ENCODE data around the gene NSD2. TPM values are rescaled to one million over a fixed set of nuclear protein-coding genes. Genes with fewer than 3 reads are reported as not detected.

Gene NSD2
- total RNA-seq, 2 donors from 2014 or later: 18.8 to 35.4 TPM

DNA sequence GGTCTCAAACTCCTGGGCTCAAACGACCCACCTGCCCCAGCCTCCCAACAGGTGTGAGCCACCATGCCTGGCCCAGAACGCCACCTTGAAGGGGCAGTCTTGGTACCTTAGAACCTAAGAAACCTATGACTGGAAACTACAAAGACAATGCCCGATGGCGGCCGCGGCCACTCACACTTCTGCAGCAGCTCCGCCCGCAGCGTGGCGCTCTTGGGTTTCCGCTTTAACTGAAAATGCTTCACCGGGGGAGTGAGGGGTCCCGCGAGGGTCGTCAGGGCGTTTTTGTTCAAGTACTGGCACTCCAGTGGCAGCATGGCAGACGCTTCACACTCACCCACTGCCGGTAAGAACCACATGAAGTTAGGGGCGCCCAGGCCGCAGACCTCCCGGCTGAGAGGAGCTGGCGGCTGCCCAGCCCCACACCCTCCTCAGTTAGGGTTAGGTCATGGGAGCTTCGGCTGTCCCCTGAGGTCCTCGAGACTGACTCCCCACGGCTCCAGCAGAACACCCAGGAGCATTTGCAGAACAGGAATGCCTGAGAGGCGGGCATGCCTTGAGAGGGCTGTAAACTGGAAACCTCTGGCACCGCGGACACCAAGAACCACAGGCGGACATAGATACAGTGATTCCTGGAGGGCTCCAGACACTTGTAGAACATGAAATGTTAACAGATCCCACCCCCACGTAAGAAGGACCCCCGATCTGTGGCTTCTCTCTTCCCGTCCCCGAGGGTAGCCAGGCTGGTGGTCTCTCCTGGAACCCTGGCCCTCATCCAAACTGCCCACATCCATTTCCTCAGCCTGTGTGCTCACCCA lies 118.5 kb downstream of the NSD2 start:
- H3K27me3 ChIP-seq (replicated peaks; ENCODE audit: insufficient read depth): no peaks in the 10 kb centered on the region
- TF ChIP-seq, protein P1, sequence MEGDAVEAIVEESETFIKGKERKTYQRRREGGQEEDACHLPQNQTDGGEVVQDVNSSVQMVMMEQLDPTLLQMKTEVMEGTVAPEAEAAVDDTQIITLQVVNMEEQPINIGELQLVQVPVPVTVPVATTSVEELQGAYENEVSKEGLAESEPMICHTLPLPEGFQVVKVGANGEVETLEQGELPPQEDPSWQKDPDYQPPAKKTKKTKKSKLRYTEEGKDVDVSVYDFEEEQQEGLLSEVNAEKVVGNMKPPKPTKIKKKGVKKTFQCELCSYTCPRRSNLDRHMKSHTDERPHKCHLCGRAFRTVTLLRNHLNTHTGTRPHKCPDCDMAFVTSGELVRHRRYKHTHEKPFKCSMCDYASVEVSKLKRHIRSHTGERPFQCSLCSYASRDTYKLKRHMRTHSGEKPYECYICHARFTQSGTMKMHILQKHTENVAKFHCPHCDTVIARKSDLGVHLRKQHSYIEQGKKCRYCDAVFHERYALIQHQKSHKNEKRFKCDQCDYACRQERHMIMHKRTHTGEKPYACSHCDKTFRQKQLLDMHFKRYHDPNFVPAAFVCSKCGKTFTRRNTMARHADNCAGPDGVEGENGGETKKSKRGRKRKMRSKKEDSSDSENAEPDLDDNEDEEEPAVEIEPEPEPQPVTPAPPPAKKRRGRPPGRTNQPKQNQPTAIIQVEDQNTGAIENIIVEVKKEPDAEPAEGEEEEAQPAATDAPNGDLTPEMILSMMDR (IDR thresholded peaks at IDR 0.05): no peak
- H3K4me1 ChIP-seq (ENCODE audit: control insufficient read depth in 1 of 2, low read depth in 2 of 2): peaks cover 0 to under 1% of the 10 kb centered on the region in 2 donors
- peaks cover 60% of the 10 kb centered on the region for H3K36me3 ChIP-seq
- no peak for ATAC-seq (ENCODE audit: insufficient number of reproducible peaks, low FRiP score, low read depth)
- H3K27ac ChIP-seq: no peak overlapping the region
- no peak for DNase-seq (ENCODE audit: low spot score)
- no peaks in the 10 kb centered on the region for H3K9me3 ChIP-seq
- H3K4me3 ChIP-seq: no peak overlapping the region

DNA sequence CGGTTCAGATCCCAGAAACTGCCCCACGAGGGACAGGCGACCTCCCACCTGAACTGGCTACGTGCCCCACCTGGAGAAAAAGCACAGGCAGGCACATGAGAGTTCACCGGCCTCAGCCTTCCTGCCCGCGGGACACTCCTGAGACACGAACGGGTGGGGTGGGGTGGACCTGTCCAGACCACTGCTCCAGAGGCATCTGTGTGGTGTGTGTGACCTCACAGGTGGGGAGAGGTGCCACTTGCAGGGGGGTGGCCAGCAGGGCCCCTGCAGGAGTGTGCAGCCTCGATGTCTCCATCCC lies 119.1 kb downstream of the NSD2 start:
- Histone ChIP-seq H3K27me3 (replicated peaks; ENCODE audit: insufficient read depth) (no peaks in the 10 kb centered on the region), H3K4me3 (no peak overlapping the region), H3K36me3 (peaks cover 55% of the 10 kb centered on the region), H3K27ac (no peak overlapping the region), H3K9me3 (no peaks in the 10 kb centered on the region), H3K4me1 (ENCODE audit: control insufficient read depth in 1 of 2, low read depth in 2 of 2) (no peaks in the 10 kb centered on the region)
- DNase-seq (ENCODE audit: low spot score): no peak
- ATAC-seq (ENCODE audit: insufficient number of reproducible peaks, low FRiP score, low read depth): no peak
- TF ChIP-seq, protein P1 (IDR thresholded peaks at IDR 0.05): no peak

DNA sequence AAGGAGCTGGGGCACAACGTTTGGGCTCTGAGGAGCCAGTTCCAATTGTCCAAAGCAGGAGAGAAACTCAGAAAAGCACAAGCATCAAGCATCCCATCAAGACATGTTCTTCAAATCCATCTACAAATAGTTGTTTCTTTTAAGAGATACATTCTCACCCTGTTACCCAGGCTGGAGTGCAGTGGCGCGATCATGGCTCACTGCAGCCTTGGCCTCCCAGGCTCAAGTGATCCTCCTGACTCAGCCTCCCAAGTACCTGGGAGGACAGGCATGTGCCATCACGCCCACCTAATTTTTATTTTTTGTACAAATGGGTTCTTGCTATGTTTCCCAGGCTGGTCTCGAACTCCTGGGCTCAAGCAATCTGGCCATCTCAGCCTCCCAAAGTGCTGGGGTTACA lies 119.5 kb downstream of the NSD2 start:
- Histone ChIP-seq H3K36me3 (peaks cover 51% of the 10 kb centered on the region), H3K4me1 (ENCODE audit: control insufficient read depth in 1 of 2, low read depth in 2 of 2) (no peaks in the 10 kb centered on the region), H3K27me3 (replicated peaks; ENCODE audit: insufficient read depth) (no peaks in the 10 kb centered on the region), H3K9me3 (no peaks in the 10 kb centered on the region), H3K4me3 (no peak overlapping the region), H3K27ac (no peak overlapping the region)
- ATAC-seq (ENCODE audit: insufficient number of reproducible peaks, low FRiP score, low read depth) (no peak), DNase-seq (ENCODE audit: low spot score) (no peak)
- TF ChIP-seq, protein P1 (IDR thresholded peaks at IDR 0.05): no peak

DNA sequence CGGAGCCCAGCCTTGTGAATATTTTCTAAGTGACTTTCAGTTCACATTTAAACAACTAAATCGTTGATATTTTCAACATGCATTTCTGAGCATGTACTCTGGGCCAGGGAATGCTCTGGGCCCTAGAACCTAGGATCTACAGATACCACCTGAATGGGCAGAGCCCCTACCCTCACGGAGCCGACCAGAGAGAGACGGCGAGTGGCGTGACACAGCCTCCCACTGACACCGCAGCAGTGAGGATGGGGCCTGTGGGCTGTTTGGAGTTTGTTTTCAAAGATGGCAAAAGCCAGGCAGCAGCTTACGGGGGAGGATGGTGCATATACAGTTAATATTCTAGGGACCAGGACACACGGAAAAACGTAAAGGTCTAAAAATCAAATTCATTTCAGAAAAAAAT lies 119.9 kb downstream of the NSD2 start:
- TF ChIP-seq, protein P1 (IDR thresholded peaks at IDR 0.05): no peak
- H3K36me3 ChIP-seq: peaks cover 47% of the 10 kb centered on the region
- ATAC-seq (ENCODE audit: insufficient number of reproducible peaks, low FRiP score, low read depth) (no peak), DNase-seq (ENCODE audit: low spot score) (no peak)
- H3K9me3 ChIP-seq: no peaks in the 10 kb centered on the region
- H3K27me3 ChIP-seq (replicated peaks; ENCODE audit: insufficient read depth): no peaks in the 10 kb centered on the region
- no peak overlapping the region for H3K27ac ChIP-seq
- no peak overlapping the region for H3K4me3 ChIP-seq
- H3K4me1 ChIP-seq (ENCODE audit: control insufficient read depth in 1 of 2, low read depth in 2 of 2): no peaks in the 10 kb centered on the region

DNA sequence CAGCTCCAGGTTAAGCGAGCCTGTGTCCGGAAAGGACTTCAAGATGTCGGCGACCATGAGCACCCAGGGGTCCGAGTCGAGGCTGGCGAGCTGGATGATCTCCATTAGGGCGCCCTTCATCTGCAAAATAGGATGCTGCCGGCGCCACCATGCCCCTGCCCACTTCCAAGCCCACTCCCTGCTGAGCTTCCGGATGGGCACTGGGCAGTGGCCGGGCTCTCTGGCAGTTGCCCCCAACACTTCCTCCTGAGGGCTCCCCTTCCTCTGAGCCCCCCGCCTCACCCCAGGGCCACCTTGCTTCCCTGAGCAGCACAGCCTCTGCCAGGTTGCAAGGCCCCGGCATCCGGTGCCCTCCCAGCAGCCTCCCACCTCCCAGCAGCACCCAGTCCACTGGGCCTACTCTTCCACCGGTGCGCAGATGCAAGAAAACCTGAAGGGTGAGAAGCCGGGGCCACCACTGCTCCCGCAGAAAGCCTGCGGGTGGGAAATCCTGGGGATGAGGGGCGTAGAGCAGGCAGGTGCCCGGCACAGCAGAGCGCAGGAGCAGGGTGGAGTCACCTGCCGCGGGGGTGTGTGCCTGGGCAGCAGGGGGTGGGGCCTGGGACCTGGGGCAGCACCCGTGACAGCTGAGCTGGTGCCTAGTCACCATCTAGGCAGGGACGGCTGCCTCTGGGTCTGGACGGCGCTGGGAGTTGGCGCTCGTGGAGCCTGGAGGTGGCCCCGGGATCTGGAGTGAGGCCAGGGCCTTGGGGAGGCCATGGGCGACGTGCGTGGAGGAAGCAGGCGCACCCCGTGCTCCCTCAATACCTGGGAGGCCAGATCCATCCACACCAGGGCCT lies 120.6 kb downstream of the NSD2 start:
- Histone ChIP-seq H3K27me3 (replicated peaks; ENCODE audit: insufficient read depth) (no peaks in the 10 kb centered on the region), H3K27ac (no peak overlapping the region), H3K4me3 (no peak overlapping the region), H3K36me3 (peaks cover 42% of the 10 kb centered on the region), H3K9me3 (no peaks in the 10 kb centered on the region), H3K4me1 (ENCODE audit: control insufficient read depth in 1 of 2, low read depth in 2 of 2) (no peaks in the 10 kb centered on the region)
- DNase-seq (ENCODE audit: low spot score) (no peak), ATAC-seq (ENCODE audit: insufficient number of reproducible peaks, low FRiP score, low read depth) (no peak)
- TF ChIP-seq, protein P1 (IDR thresholded peaks at IDR 0.05): no peak
